Measurements from ENCODE around the gene HINT1. TPM values are rescaled to one million over a fixed set of nuclear protein-coding genes. Genes with fewer than 3 reads are reported as not detected.

Gene HINT1
- total and polyA plus RNA-seq, 7 donors, result 205 to 441 (median 280) TPM

- Histone ChIP-seq H3K4me1 (no peaks in the 10 kb centered on the region), H3K9me3 (no peaks in the 10 kb centered on the region), H3K4me3 (no peak overlapping the region), H3K27me3 (ENCODE audit: insufficient read depth in 3 of 3, low read length in 2 of 3) (no peaks in the 10 kb centered on the region), H3K27ac (no peak overlapping the region), H3K36me3 (ENCODE audit: insufficient read depth in 1 of 2, low read depth in 1 of 2) (no peaks in the 10 kb centered on the region)
- intact Hi-C loops (cut with DNase I), result no loop called here
- WGBS, 3 donors, result 81 to 86% (median 81%) methylated on average over 4 of the region's 4 CpGs
- no peak for TF ChIP-seq CTCF (IDR thresholded peaks at IDR 0.05)
- DNase-seq, result no peak
- ATAC-seq, result no peak
These were observed 13.8 kb downstream of the HINT1 start for GRCh38 chr5:131151216-131151615.

DNA sequence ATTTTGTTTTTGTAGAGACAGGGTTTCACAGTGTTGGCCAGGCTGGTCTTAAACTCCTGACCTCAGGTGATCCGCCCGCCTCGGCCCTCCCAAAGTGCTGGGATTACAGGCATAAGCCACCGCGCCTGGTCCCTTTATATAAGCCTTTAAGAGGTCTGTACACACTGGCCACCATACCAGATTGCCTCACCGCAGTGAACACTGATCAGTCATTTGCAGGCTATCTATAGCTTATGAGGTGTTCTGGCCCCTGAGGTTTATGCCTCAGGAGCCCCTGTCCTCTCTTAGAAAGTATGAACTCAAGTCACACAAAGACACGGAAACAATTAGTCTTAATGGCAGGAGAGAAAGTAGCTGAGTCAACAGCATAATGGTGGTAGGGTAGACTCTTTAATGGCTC lies 14.6 kb downstream of the HINT1 start:
- DNase-seq (no peak), ATAC-seq (no peak)
- no peak for TF ChIP-seq CTCF (IDR thresholded peaks at IDR 0.05)
- Histone ChIP-seq H3K9me3 (no peaks in the 10 kb centered on the region), H3K4me1 (no peaks in the 10 kb centered on the region), H3K4me3 (no peak overlapping the region), H3K36me3 (ENCODE audit: insufficient read depth in 1 of 2, low read depth in 1 of 2) (no peaks in the 10 kb centered on the region), H3K27ac (no peak overlapping the region), H3K27me3 (ENCODE audit: insufficient read depth in 3 of 3, low read length in 2 of 3) (no peaks in the 10 kb centered on the region)
- 89 to 94% (median 93%) methylated on average over 7 of the region's 7 CpGs for WGBS, 3 donors
- intact Hi-C loops (cut with DNase I), result no loop called here

DNA sequence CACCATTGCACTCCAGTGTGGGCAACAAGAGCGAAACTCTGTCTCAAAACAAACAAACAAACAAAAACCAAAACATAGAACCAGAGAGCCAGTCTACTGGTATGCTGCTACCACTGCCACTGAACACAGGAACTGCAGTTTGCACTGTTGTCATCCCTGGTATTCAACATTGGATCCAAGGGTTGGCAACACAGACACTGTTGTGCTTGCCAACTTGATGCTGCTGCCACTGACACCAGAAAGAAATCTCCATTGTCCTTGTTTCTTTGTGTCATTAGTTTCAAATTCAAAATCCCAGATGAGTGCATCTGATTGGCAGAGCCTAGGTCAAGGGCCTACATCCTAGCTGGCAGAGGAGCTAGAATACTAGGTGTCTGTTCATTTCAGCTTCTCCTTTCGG lies 16.2 kb downstream of the HINT1 start:
- Histone ChIP-seq H3K27me3 (ENCODE audit: insufficient read depth in 3 of 3, low read length in 2 of 3) (no peaks in the 10 kb centered on the region), H3K4me3 (no peak overlapping the region), H3K36me3 (ENCODE audit: insufficient read depth in 1 of 2, low read depth in 1 of 2) (no peaks in the 10 kb centered on the region), H3K9me3 (no peaks in the 10 kb centered on the region), H3K4me1 (no peaks in the 10 kb centered on the region), H3K27ac (no peak overlapping the region)
- peak; percentile 53 to 67 (median 58) for ATAC-seq
- TF ChIP-seq CTCF (IDR thresholded peaks at IDR 0.05), result no peak
- no peak for DNase-seq
- intact Hi-C loops (cut with DNase I), result no loop called here
- 55 to 78% (median 56%) methylated on average over 2 of the region's 2 CpGs for WGBS, 3 donors

DNA sequence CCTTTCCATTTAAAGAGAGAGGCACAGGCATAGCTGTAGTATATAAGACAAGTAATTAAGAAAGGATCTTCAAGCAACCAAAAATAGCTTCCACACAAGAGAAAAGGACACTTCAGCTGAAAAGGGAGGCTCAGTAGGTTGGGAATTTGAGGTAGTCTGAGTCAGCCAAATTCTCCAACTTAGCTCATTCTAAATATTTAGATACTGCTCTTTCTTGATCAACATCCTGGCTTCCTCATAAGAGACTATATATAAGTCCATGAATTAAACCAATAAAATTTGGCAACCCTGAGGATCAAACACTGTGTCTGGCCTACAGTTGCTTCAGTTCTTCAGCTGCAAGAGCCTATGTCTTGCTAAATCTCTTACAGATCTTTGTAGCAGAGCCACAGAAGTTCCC lies 17.8 kb downstream of the HINT1 start:
- H3K27ac ChIP-seq, result no peak overlapping the region
- no peaks in the 10 kb centered on the region for H3K9me3 ChIP-seq
- no peak for DNase-seq
- no peak overlapping the region for H3K4me3 ChIP-seq
- H3K4me1 ChIP-seq, result no peaks in the 10 kb centered on the region
- no peak for ATAC-seq
- no peak for TF ChIP-seq CTCF (IDR thresholded peaks at IDR 0.05)
- H3K27me3 ChIP-seq (ENCODE audit: insufficient read depth in 3 of 3, low read length in 2 of 3), result no peaks in the 10 kb centered on the region
- H3K36me3 ChIP-seq (ENCODE audit: insufficient read depth in 1 of 2, low read depth in 1 of 2), result no peaks in the 10 kb centered on the region
- intact Hi-C loops (cut with DNase I), result no loop called here

GRCh38 chr5:131142970-131143617 lies 22.0 kb downstream of the HINT1 start:
- Histone ChIP-seq H3K36me3 (ENCODE audit: insufficient read depth in 1 of 2, low read depth in 1 of 2) (no peaks in the 10 kb centered on the region), H3K4me1 (no peaks in the 10 kb centered on the region), H3K27ac (no peak overlapping the region), H3K27me3 (ENCODE audit: insufficient read depth in 3 of 3, low read length in 2 of 3) (peaks cover 0 to 4% (median 0%) of the 10 kb centered on the region in 3 donors), H3K4me3 (no peak overlapping the region), H3K9me3 (no peaks in the 10 kb centered on the region)
- ATAC-seq (no peak), DNase-seq (no peak)
- no peak for TF ChIP-seq CTCF (IDR thresholded peaks at IDR 0.05)
- 50 to 61% (median 53%) methylated on average over 3 of the region's 3 CpGs for WGBS, 3 donors
- intact Hi-C loops (cut with DNase I), result no loop called here
